ENCODE measurements around the gene PCOLCE2.
"Not testable (repeated sequence)": the region's sequence is repeated elsewhere in the genome, so short reads cannot be mapped to it uniquely, and the experiment has no call there.

The PCOLCE2 gene

GRCh38 chr3:142898346-142899213 lies 9.7 kb upstream of the PCOLCE2 start:
- no peak for DNase-seq

DNA sequence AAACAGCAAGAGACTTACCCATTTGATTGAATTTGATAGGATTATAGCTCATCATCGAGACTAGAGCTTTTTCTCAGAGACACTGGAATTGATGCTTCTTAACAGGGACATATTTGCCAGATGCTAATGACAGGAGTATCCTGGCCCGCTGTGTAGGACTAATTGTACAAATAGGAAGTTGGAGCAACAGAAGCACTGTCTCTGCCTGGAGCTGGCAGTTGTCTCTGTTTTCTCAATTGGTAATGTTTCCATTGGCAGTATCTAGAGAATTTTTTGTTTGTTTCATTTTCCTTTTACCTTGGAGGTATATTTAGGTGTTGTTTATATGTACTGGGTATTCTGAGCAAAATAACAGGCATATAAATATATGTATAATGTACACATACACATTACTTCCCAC lies 8.9 kb upstream of the PCOLCE2 start:
- no peak for DNase-seq

DNA sequence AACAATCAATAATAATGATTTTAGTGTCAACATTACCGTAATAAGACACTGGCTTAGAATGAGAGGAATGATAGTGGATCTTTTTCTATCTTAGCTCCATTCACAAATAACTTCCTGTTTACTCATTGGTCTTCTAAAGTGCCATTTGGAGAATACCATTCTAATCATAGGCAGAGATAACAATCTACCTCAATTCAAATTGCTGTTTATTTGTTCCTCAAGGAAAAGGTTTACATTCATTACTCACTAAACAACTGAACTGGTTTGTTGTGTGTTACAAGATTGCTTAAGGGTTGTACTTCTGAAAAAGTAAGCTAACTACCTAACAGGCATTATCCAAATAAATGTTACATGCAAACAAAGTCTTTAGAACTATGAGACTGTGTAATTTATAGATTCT lies 8.1 kb upstream of the PCOLCE2 start:
- no peak for DNase-seq

DNA sequence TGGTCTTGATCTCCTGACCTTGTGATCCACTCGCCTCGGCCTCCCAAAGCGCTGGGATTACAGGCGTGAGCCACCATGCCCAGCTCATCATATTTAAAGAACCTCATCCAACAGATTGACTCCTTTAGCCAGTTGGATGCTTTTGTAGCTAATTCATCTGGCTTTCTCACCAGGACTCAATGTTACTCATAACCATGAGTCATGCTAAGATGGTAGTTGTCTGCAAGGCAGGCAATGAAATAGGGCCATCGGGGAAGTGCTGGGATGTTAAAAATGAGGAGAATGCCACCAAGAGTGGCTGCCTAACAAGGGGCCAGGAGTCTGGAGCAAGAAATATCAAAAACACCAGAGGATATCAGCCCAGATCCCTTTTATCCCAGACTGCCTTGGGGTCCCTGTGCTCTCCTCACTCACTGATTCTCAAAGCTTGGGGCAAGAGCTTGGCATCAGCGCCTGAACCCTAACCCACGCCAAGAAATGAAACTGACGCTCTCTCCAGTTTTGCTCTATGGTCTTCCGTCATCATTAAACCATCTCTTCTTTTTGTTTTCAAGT lies 7.4 kb upstream of the PCOLCE2 start:
- no peak for DNase-seq

DNA sequence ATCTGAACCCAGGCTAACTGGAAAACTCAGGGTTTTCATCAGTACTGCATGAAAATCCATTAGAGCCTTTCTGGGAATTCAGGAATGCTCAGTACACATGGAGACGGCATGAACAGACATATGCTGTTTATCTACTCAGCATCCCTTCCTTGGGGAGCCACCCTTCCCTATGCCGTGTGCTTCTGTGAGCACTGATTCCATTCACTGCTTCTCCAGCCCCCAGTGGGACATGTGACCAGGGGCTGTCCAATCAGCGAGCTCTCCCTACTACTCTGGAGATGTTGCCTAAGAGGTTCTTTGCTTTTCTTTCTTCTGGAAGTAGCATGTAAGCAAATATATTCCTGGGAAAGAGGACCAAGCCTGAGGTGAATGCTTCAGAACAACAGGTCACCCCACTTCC lies 5.6 kb upstream of the PCOLCE2 start:
- no peak for DNase-seq

DNA sequence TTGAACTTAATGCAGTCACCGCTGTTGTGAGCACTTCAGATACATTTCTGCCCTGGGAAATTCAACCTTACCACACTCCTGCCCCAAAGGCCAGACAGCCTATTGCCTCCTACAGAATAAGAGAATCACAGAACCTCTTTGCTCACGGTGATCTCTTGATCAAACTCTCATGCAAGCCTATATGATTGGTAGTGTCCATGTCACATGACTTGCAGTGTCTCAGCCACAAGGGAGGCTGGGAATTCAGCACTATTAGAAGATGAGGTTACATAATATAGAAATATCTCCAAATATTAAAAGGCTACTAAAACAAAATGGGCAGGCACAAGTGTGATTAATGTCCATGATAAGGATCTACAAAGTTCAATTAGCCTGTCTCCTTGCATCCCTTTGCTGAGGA lies 3.8 kb upstream of the PCOLCE2 start:
- DNase-seq: no peak

- DNase-seq: no peak
Observed at GRCh38 chr3:142890592-142890991, 1.7 kb upstream of the PCOLCE2 start.

DNA sequence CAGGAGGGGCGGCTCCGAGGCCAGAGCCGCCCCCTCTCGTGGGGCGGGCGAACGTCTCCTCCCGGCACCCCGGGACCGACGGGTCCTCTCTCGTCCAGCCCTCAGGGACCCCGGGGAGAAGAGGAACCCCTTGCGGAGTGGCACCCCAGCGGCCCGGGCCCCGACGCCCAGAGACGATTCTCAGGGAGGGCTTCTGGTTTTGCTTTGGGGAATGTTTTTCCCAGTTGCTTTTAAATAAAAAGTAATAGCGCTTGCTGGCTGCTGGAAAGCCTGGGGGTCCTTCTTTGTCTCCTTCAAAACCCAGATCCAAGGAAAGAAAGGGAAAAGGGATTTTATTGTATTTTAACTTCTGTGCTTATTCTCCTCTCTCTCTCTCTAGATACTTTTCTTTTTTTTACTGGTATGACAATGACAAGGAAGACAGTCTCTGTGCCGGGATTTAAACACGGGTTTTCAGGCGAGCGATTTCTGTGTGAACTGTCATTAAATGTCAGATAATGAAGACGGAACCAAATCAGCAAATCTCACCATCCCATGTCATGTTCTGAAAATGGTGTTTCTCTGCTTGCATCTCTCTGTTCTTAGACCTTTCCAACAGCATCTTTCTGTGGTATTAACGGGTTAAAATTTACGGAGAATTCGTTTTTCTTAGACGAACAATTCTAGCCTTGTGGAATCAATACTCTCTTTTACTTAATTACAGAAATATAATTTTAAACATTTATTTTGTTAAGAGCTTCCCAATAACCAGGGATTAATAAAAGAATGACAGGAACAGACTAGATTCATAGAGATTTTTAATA lies 530 bp upstream of the PCOLCE2 start:
- DNase-seq: no peak

GRCh38 chr3:142888099-142888480 lies 793 bp downstream of the PCOLCE2 start:
- DNase-seq: no peak

DNA sequence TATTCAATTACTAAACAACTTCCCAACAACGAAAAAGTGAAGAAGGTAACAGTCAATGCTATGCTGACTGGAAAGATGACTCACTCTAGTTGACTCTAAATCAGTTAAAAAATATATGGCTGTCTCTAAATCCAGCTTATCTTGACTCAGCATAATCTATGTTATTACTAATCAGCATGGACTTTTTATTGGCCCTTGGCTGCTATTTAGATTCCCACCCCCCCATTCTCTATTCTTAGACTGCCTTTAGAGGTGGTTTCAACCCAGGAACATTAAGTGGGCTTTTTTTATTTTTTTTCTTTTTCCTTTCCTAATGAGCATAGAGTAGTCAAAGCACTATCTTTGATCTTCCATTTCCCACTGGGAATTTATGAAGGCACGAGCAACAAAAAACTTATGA lies 1.9 kb downstream of the PCOLCE2 start:
- DNase-seq: no peak

DNA sequence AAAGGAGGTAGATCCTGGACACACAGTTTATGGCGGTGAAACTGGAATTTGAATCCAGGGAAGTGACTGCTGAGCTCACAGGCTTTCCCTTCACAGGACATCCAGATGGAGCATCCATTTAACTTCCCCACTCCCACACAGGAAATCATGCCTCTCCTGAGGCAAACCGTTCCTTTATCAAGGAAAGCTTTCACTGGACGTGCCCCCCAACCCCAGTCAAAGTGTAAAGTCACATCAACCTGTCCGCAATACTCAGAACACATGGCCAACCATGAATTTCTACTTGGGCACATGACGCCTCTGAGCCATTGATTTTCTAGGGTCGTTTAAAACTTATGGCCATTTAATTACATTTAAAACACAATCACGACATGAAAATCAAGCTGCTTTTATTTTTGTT lies 2.9 kb downstream of the PCOLCE2 start:
- no peak for DNase-seq

GRCh38 chr3:142884531-142884930 lies 4.4 kb downstream of the PCOLCE2 start:
- no peak for DNase-seq

DNA sequence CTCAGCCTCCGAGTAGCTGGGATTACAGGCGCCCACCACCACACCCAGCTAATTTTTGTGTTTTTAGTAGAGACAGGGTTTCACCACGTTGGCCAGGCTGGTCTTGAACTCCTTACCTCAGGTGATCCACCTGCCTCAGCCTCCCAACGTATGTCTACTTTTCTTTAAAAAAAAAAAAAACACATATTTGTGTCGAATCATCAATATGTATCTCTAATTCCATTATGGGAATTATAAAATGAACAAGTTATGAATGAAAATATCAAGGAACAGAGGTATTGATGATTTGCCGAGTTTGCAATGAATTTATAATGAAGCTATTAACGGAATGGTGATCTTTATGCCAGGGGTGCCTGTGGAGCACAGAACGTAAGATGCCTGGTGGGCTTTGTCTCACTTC lies 5.3 kb downstream of the PCOLCE2 start:
- DNase-seq: not testable (repeated sequence)

DNA sequence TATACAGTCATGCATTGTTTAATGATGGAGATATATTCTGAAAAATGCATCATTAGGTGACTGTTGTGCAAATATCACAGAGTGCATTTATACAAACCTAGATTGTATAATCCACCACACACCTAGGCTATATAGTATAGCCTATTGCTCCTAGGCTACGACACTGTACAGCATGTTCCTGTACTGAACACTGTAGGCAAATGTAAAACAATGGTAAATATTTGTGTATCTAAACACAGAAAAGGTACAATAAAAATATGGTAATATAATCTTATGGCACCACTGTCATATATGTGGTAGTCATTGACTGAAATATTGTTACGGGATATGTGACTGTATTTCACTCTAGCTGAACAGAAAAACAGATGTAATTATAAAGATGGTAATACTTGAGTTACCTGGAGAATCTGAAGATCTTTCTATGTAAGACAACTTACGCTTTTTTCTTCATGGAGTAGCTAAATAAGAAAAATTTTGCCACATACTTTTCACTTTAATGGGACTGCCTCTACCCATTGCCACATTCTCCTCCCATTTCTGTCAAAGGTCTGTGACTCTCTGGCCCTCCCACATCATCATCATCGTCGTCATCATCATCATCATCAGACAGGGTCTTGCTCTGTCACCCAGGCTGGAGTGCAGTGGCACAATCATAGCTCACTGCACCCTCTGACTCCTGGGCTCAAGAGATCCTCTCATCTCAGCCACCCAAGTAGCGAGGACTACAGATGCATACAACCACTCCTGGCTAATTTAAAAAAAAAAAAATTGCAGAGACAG lies 7.2 kb downstream of the PCOLCE2 start:
- no peak for DNase-seq

DNA sequence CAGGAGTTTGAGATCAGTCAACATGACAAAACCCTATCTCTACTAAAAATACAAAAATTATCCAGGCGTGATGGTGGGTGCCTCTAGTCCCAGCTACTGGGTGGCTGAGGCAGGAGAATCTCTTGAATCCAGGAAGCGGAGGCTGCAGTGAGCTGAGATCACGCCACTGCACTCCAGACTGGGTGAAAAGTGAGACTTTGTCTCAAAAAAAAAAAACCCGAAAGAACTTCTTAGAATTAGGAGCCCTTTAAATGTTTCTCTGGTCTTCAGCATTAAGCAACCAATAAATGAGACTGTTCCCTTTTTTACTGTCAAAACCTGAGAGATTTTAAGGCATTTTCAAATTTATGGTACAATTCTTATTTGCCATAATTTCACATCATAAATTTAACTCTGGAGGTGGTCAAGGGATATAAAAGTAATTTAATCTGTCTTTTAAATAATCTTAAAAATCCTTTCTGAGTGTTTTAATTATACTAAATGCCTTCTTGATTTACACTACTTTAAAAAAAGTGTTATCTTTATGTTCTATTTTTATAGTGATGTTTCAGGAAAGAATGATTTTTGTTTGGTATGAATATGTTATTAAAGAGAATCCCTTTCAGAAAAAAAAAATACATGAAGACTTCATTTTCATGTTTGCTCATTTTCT lies 10.1 kb downstream of the PCOLCE2 start:
- no peak for DNase-seq

DNA sequence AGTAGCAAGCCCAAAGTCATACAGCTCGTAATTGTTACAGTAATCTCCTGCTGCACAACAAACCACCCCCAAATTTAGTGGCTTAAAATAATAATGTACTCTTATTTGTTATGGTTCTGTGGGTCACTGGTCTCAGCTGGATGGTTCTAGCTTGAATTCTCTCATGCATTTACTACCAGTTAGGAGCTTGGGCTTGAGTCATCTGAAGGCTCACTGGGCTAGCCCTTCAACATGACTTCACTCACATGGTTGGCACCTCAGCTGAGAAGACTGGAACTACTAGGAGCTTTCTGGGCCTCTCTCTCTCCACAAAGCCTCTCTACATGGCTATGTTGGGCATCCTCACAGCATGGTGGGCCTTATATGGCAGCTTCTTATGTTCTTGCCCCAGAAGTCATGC lies 12.5 kb downstream of the PCOLCE2 start:
- DNase-seq: no peak

GRCh38 chr3:142875583-142876207 lies 13.2 kb downstream of the PCOLCE2 start:
- no peak for DNase-seq

DNA sequence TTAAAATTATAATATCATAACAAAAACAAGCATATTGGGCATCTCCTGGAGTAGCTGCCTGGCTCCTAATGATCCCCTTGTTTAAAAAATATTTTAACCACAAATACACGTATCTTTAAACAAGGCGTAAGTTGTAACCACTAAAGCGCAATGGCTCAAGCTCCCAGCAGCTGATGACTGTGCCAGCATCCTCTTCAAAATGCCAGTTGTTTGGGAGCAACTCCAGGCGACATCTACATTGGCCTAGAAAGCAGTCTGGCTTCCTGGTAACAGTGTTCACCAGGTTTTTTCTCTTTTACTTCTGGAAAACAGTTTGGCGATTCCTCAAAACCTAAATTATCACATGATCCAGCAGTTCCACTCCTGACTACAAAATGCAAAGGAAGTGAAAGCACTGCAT lies 13.8 kb downstream of the PCOLCE2 start:
- no peak for DNase-seq

DNA sequence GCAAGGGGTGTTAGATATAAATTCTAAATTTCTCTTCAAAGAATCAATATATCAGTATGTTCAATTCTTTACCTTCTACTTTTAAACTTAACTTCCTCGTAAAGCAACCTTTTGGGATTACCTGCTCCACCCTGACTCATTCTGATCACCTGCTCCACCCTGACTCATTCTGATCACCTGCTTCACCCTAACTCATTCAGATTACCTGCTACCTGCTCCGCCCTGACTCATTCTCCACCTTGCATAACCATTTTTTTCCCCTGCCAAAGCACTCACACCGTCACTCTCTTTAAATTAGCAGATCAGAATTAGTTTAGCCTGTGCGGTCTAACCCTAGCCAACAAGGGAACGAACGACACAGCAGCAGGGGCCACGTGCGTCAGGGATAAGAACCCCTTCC lies 20.5 kb downstream of the PCOLCE2 start:
- DNase-seq: not testable (repeated sequence)

GRCh38 chr3:142866841-142867631 lies 21.8 kb downstream of the PCOLCE2 start:
- no peak for DNase-seq

All from stimulated activated CD4-positive, alpha-beta T cell treated with anti-CD3 and anti-CD28 coated beads, Interleukin-2, amount 100 ng/mL, for 24 hours (primary cell).